Measurements from ENCODE around the gene LTBP1. TPM values are rescaled to one million over a fixed set of nuclear protein-coding genes. Genes with fewer than 3 reads are reported as not detected.
A peak's percentile ranks its signal among the peaks of the same experiment; 100 is the strongest.

LTBP1 gene
- total and polyA plus RNA-seq, 2 experiments from 2014 or later = 15.7 to 49.8 TPM

GRCh38 chr2:33081691-33082090 is 134.9 kb downstream of the LTBP1 start (continued):
- TF ChIP-seq ZNF462 (CRISPR knock-in tag; IDR thresholded peaks at IDR 0.05) = no peak

GRCh38 chr2:33083699-33084387 is 137.1 kb downstream of the LTBP1 start:
- no peaks in the 10 kb centered on the region for H3K79me2 ChIP-seq (replicated peaks; ENCODE audit: insufficient read depth)
- Mint-ChIP-seq H3K36me3 (ENCODE audit: low read depth) (peaks cover 2% of the 10 kb centered on the region; the same call in 1 of the 3 replicates), H3K4me3 (no peak overlapping the region), H3K27me3 (ENCODE audit: insufficient read depth, low read depth, poor library complexity) (peaks cover 7% of the 10 kb centered on the region), H3K4me1 (peaks cover 12% of the 10 kb centered on the region), H3K27ac (0 out of 2 replicates have a peak overlapping the region, but pooled peaks have one; percentile 15), H3K9me3 (no peaks in the 10 kb centered on the region; the same call in 2 of the 3 replicates)
- no peak overlapping the region for H3K4me3 ChIP-seq
- H3K27me3 ChIP-seq (ENCODE audit: insufficient read depth) = peaks cover 21% of the 10 kb centered on the region
- no peaks in the 10 kb centered on the region for H3F3A ChIP-seq (replicated peaks; ENCODE audit: low read depth)
- no peak for TF ChIP-seq CTCF (conservative IDR thresholded peaks at IDR 0.05; ENCODE audit: low read depth in 2 of 2)
- no peak for TF ChIP-seq ETS1 (IDR thresholded peaks at IDR 0.05)
- TF ChIP-seq ZNF114 (CRISPR knock-in tag; IDR thresholded peaks at IDR 0.05) = no peak
- TF ChIP-seq REST (IDR thresholded peaks at IDR 0.05; ENCODE audit: unreplicated experiment) = no peak
- no peak for TF ChIP-seq EZH2 (IDR thresholded peaks at IDR 0.05; ENCODE audit: low read depth, unreplicated experiment)
- TF ChIP-seq STAT1 (IDR thresholded peaks at IDR 0.05; ENCODE audit: unreplicated experiment) = no peak
- TF ChIP-seq CREB1 (CRISPR knock-in tag; IDR thresholded peaks at IDR 0.05; ENCODE audit: low read depth) = no peak
- no peak for TF ChIP-seq ZNF331 (CRISPR knock-in tag; IDR thresholded peaks at IDR 0.05; ENCODE audit: low read depth)
- no peak for TF ChIP-seq POLR2AphosphoS5 (IDR thresholded peaks at IDR 0.05; ENCODE audit: low read depth)
- TF ChIP-seq NANOG (IDR thresholded peaks at IDR 0.05; ENCODE audit: borderline replicate concordance) = no peak
- TF ChIP-seq EZH2phosphoT487 (IDR thresholded peaks at IDR 0.05; ENCODE audit: unreplicated experiment) = no peak
- no peak overlapping the region for H3K4me2 ChIP-seq
- no peak overlapping the region for H2AFZ ChIP-seq
- ATAC-seq = no peak; the same call in 1 of the 3 replicates
- DNase-seq (ENCODE audit: low spot score) = peak; percentile 47
- H3K9me2 ChIP-seq (ENCODE audit: insufficient read depth) = 0 out of 2 replicates have a peak, but pooled peaks cover 5% of the 10 kb centered on the region
- H3K36me3 ChIP-seq (ENCODE audit: insufficient read depth) = no peaks in the 10 kb centered on the region; the same call in 1 of the 2 replicates
- H3K27ac ChIP-seq (ENCODE audit: low read depth) = no peak overlapping the region
- peaks cover 10% of the 10 kb centered on the region; the same call in 1 of the 2 replicates for H3K4me1 ChIP-seq (ENCODE audit: insufficient read depth)
- H4K20me1 ChIP-seq (replicated peaks; ENCODE audit: insufficient read depth) = no peaks in the 10 kb centered on the region; the same call in 1 of the 2 replicates

Data from GM23338 (cell line).